Head of caudate nucleus (tissue), 42 donors: ENCODE data around the gene RING1.
"Not testable (repeated sequence)": the region's sequence is repeated elsewhere in the genome, so short reads cannot be mapped to it uniquely, and the experiment has no call there.

Source experiments
- DNase-seq, 42 donors: peaks; one replicate each; pipeline versions ENCODE4 v3.0.0 to v3.0.0-alpha.2; 2020 to 2021; ENCODE audit warnings: mixed read lengths in 7 of 42
- intact Hi-C: fragments of 100-400 bp; cut with DNase I; formaldehyde crosslinking; loops from one replicate; pipeline ENCODE4 v1.15.0; 2022

The RING1 gene

GRCh38 chr6:33213989-33214335 lies 5.7 kb downstream of the RING1 start:
- intact Hi-C loops = loop anchor here (2.0 kb wide), 1 partner anchor 35 kb away; no protein-coding TSS in a partner anchor
- DNase-seq = no peak

- intact Hi-C loops = no loop called here
- no peak for DNase-seq
Observed at GRCh38 chr6:33215271-33216116, 7.2 kb downstream of the RING1 start.

- DNase-seq = no peak
- intact Hi-C loops = no loop called here
Observed at GRCh38 chr6:33216117-33216649, 7.9 kb downstream of the RING1 start.

- intact Hi-C loops = no loop called here
- DNase-seq = no peak
Observed at GRCh38 chr6:33217246-33217645, 8.9 kb downstream of the RING1 start.

- intact Hi-C loops = no loop called here
- DNase-seq = no peak
Observed at GRCh38 chr6:33217681-33218080, 9.4 kb downstream of the RING1 start.

GRCh38 chr6:33226503-33227120 lies 18.3 kb downstream of the RING1 start:
- intact Hi-C loops, DNase-seq: not testable (repeated sequence)

- DNase-seq = no peak
- intact Hi-C loops = no loop called here
Observed at GRCh38 chr6:33235221-33235634, 26.9 kb downstream of the RING1 start.

- no peak for DNase-seq
- intact Hi-C loops = no loop called here
Observed at GRCh38 chr6:33236328-33236727, 28.0 kb downstream of the RING1 start.

- DNase-seq = no peak
- intact Hi-C loops = no loop called here
Observed at GRCh38 chr6:33236852-33237251, 28.6 kb downstream of the RING1 start.

- DNase-seq = no peak
- intact Hi-C loops = no loop called here
Observed at GRCh38 chr6:33237741-33238140, 29.4 kb downstream of the RING1 start.

GRCh38 chr6:33241968-33242367 lies 33.7 kb downstream of the RING1 start:
- no peak for DNase-seq
- intact Hi-C loops = loop anchor here (10.0 kb wide), 1 partner anchor 227 kb away; no protein-coding TSS in a partner anchor

- no peak for DNase-seq
- intact Hi-C loops = loop anchor here (10.0 kb wide), 1 partner anchor 229 kb away; no protein-coding TSS in a partner anchor
Observed at GRCh38 chr6:33243476-33243875, 35.2 kb downstream of the RING1 start.

- intact Hi-C loops = loop anchor here (2.0 to 10.0 kb wide), 5 partner anchors 35 to 233 kb away; partner anchors contain the start of genes HSD17B8, RXRB and SLC39A7
- peak; percentile 78 to 98 (median 92) for DNase-seq
Observed at GRCh38 chr6:33247977-33248642, 39.8 kb downstream of the RING1 start.

GRCh38 chr6:33248643-33248931 lies 40.3 kb downstream of the RING1 start:
- DNase-seq = peak in 1 of 42 donors; percentile 42
- intact Hi-C loops = loop anchor here (2.0 to 10.0 kb wide), 5 partner anchors 36 to 234 kb away; partner anchors contain the start of genes HSD17B8, RXRB and SLC39A7

- intact Hi-C loops = loop anchor here (2.0 to 10.0 kb wide), 5 partner anchors 36 to 234 kb away; partner anchors contain the start of genes HSD17B8, RXRB and SLC39A7
- peak; percentile 90 to 99 (median 98) for DNase-seq
Observed at GRCh38 chr6:33248932-33249731, 40.8 kb downstream of the RING1 start.

- intact Hi-C loops = loop anchor here (2.0 to 10.0 kb wide), 5 partner anchors 37 to 235 kb away; partner anchors contain the start of genes HSD17B8, RXRB and SLC39A7
- peak in 4 of 42 donors; percentile 7 to 29 (median 16) for DNase-seq
Observed at GRCh38 chr6:33249732-33250630, 41.7 kb downstream of the RING1 start.

- intact Hi-C loops = no loop called here
- DNase-seq = no peak
Observed at GRCh38 chr6:33250731-33251130, 42.4 kb downstream of the RING1 start.
